NCI-H345 (cell line): ENCODE measurements around the gene RASSF3.
"Not testable (repeated sequence)": the region's sequence is repeated elsewhere in the genome, so short reads cannot be mapped to it uniquely, and the experiment has no call there.

Source experiments
- DNase-seq: peaks from one replicate; lab custom pipeline; 2025; lab: John Stamatoyannopoulos, UW

RASSF3 gene

DNA sequence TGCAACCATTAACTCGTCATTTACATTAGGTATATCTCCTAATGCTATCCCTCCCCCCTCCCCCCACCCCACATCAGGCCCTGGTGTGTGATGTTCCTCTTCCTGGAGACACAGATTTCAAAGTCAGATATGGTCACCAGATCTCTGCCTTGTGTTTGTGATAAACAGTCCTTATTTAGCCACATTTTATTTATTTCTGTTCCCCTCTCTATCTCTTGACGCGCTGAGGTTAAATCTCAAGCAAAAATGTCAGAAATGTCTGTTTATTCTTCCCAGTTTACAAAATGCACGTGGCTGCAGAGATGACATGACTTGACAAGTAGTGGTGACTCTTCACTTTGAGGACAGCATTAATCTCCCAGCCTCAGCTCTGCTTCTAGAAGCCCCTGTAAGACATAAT, 11.5 kb upstream of the RASSF3 start:
- DNase-seq, result no peak

DNA sequence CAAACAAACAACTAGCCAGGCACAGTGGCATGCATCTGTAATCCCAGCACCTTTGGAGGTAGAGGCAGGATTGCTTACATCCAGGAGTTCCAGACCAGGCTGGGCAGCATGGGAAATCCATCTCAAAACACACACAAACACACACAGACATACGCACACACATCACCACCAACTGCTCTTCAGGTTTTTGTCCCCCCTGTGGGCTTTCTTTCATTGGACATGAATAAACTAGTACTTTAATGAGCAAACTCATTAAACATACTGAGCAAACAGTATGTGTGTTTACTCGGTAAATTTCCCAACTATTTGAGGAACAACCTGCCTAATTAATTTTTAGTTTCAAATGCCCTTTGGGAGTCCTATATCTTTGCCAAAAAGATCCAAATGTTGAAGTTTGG, 10.1 kb upstream of the RASSF3 start:
- peak; percentile 76 for DNase-seq

DNA sequence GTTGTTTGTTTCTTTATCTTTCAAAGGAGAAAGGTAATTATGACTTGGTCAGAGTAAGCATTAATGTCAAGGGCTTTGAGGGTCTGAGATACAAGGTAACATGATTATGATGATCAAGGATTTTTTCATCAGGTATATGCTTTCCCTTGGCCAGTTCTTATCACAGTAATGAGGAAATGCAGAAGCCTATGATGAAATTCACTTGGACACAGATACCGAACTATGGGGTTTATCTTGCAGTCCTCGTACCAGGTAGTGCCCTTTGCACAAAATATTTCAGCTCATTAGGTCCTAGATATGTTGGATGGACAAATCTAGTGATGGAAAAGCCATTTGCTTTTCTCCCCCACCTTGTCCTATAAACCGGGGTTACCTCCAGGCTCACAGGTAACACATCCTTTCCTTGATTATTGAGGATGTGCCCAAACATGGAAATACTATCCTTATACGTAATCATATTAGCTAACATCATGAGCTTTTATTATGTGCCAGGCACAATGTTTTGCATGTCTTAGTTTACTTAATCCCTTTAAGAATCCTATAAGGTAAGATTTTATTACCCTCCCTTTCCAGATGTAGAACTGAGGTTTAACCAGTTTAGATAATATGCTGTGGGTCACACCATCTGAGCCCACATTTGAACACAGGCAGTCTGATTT, 7.0 kb upstream of the RASSF3 start:
- no peak for DNase-seq

DNA sequence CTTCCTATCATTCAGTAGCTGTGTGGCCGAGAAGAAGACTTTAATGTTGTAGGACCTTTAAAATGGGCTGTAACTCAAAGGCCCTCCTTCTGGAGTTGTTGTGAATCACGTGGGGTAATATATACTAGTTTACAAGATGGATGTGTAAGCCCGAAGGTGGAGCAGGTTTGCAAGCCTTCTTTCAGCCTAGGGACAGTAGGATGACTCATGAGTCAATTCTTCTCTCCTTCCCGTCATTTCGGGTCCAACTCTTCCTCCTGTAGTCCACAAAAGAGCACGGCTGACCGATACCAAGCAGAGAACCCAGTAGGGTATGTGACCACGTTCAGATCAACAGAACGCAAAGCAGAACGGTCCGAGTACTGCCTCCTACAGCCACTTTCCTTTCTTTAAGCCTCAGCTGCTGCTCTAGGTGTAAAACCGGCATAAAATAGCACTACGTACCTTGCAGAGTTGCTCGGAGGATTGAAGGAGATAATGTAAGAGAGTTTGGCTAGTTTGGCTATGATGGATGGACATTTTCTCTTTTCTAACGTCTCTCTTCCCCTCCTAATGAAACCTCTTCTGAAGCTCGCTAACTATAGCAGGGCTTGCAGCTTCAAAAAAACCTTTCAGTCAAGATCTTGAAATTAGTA, 1.3 kb upstream of the RASSF3 start:
- DNase-seq, result no peak

DNA sequence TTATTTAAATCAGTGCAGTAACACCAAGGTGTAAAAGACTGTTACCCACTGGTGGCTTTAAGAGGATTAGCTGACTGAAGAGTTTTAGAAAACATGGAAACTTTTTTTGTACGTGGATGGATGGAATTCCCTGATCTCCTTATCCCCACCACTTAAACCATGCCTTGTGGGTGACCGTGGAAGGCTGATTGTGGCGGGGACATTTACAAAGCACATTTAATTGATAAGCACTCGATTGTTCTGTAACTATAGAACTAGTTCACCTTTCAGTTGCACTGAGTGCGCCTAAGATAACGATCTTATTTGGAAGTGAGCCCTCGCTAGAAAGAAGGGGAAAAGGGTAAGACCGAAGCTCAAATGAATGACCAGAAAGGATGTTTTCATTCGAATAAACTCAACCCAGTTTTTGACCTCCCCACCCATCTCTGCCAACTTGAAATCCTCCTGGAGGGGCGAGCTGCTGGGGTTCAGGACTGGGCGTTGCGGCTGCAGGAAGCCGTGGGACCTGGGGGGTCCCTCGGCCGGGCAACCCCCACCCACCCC, 688 bp upstream of the RASSF3 start:
- DNase-seq, result peak; percentile 22

DNA sequence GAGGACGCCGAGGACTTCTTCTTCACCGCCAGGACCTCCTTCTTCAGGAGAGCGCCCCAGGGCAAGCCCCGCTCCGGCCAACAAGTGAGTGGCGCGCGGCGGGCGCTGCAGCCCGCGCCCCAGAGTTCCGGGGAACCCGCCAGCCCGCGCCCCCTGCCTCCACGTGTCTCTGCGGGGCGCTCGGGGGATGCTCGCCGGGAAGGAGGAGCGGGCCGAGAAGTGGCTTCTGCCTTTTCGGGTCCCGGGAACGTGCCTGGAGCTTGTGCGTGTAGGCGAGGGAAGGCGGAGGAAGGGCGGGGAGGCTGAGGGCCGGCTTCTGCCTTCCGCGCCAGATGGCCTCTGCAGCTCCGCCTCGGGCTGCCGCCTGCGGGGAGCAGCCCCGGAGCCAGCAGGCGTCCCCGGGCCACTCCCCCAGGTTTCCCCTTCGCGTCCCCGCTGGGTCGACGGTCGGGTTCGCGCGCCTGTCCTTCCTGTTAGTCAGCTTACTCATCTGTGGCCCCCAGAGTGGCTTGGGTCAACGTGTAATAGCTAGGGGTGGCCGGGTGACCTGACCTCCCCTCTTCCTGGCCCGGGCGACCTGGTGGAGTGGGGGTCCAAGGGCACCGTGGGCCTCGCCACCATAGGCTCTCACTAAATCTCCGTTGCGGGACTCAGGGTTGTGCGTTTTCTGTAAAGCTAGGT, 505 bp downstream of the RASSF3 start:
- DNase-seq, result peak; percentile 54

DNA sequence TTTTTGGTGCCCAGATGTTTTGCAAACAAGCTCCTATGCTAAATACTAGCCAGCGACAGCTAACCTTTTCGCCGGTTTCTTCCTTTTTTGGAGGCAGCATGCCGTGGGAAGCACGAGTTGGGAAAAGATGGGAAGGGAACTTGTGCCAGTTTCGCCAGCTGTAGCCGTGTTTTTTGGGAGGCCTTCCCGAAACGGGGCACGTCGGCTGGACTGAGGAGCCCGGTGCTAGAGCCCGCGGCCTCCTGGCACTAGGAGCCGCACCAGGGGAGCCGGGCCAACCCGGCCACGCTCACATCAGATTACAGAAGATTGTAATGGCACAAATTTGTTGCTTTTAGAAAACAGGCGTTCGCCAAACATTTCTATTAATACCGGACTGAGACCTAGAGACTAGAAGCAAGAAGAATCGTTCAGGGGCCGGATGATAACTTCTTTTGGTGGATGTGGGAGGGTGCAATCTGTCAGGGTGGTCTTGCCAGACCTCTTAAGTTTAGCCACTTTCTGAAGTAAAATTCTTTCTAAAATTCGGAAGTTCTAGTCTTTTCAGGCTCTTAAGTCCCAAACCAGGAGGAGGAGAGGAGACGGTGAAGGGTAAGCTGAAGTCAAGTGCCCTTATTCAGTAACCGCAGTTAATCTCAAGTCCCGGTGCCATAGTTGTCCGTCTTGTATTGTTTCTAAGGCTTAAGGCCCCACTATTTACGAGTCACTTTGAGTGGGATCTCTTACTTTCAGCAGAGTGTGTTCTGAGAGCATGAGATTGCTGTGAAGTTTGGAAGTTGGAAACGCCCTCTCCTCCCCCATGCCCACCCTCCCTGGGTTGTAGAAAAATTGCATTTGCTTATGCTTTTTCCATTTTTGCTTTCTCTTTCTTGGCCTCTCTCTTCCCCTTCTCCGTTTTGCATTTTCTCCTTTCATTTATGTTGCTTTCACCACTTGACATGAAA, 1.3 kb downstream of the RASSF3 start:
- peak; percentile 26 for DNase-seq

DNA sequence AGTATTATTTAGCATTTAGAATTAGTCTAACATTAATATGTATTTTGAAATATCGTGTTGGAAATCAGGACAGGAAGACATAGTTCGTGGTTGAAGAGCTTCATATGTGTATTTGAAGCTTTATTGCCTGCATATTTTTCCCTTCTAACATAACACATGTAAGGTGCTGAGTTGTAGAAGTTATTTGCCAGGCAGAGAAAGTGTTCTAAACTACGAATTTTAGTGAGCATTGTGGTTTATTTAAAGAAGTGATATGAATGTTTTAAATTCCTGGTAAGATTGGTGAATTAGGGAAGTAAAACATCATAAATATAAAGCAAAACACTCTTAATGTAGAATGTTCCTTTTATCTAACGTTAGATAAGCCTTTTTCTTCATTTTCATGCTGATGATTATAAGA, 2.5 kb downstream of the RASSF3 start:
- DNase-seq, result no peak

DNA sequence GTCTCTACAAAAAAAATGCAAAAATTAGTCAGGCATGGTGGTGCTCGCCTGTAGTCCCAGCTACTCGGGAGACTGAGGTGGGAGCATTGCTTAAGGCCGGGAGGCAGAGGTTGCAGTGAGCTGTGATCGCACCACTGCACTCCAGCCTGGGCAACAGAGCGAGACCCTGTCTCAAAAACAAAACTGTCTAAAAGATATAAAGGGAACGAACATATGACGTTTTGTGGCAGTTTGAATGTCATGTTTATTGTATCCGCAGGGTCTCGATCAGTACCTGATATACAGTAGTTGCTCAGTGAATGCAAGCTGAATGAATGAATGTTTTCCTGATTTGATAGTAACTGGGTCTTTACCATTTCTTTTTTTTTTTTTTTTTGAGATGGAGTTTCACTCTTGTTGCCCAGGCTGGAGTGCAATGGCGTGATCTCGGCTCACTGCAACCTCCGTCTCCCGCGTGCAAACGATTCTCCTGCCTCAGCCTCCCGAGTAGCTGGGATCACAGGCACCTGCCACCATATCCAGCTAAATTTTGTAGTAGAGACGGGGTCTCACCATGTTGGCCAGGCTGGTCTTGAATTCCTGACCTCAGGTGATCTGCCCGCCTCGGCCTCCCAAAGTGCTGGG, 3.6 kb downstream of the RASSF3 start:
- DNase-seq, result not testable (repeated sequence)

DNA sequence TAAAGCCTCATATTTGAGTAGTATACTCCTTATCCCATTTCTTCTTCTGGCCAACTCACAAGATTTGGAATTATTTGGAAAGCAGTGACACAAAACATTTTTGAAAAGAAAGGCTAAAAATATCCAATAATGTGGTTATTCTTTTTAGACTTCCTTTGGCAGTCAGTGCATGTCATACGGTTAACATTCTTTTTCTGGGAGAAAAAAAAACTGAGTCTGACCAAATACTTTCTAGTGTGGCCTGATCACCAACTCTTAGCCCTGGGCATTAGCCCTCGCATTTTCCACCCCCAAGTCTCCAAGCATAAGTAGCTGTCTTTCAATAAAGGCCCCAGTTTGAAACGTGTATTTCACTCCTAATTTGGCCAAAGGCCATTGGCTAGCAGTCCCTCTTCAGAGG, 5.9 kb downstream of the RASSF3 start:
- DNase-seq, result no peak

DNA sequence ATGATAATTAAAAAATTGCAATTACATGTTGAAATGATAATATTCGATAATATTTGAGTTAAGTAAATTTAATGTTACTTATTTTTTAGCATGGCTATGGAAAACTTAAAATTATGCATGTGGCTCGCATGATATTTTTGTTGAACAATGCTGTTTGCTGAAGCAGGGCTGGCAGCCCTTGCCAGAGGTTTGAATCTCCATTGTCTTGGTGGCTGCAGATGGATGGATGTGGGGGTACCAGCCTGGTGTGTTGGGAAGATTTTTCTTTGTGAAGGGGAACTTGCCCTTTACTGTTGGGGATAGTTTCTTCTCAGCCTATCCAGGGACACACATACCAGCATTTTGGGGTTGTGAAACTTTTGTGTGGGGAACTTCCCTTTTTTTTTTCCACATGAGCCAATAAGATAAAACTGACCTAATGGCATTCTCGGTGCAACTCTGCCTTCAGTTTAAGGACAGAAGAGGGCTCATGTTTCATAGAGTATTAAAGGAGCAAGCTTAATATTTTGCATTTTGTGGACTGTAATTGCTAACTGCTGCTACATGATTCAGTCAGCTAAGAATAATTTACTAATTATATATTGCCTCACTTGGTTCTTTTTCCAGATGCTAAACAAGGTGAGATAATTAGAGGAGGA, 8.8 kb downstream of the RASSF3 start:
- DNase-seq, result no peak

DNA sequence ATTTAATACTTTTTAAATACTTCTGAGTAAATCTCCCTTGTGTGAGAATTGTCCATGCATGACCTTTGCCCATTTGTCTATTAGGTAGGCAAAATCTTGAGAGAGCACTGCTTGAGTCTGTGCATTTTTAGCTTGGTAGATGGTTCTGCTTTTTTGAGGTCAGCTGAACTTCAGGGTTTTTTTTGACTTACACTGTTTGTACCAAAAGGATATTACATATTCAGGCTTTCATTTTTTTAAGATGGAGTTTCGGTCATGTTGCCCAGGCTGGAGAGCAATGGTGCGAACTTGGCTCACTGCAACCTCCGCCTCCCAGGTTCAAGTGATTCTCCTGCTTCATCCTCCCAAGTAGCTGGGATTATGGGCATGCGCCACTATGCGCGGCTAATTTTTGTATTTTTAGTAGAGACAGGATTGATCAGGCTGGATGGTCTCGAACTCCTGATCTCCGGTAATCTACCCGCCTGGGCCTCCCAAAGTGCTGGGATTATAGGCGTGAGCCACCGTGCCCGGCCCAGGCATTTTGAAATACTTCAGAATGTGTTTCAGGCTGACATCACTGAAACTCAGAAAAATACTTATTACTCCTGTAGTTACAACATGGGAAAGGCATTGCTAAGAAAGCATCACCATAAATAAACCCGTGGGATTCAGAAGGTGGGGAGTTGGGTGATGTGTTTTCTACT, 11.1 kb downstream of the RASSF3 start:
- DNase-seq, result no peak

DNA sequence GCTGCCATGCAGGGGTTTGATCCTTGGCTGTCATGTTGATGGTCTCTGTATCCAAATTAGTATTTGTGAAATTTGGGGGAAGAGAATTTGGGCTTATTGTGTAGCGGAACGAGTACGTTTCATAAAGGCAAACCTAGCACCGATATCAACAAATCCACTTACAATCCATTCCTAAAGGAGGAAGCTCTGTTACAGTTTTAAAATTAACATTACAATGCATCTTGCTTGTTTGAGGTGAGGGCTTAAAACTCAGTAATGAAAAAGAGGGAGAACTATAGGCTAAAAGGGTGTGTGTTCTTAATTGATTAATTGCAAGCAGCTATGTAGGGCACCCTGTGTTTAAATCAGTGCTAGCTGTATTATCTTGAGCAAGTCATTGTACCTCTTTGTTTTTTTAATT, 13.7 kb downstream of the RASSF3 start:
- no peak for DNase-seq

DNA sequence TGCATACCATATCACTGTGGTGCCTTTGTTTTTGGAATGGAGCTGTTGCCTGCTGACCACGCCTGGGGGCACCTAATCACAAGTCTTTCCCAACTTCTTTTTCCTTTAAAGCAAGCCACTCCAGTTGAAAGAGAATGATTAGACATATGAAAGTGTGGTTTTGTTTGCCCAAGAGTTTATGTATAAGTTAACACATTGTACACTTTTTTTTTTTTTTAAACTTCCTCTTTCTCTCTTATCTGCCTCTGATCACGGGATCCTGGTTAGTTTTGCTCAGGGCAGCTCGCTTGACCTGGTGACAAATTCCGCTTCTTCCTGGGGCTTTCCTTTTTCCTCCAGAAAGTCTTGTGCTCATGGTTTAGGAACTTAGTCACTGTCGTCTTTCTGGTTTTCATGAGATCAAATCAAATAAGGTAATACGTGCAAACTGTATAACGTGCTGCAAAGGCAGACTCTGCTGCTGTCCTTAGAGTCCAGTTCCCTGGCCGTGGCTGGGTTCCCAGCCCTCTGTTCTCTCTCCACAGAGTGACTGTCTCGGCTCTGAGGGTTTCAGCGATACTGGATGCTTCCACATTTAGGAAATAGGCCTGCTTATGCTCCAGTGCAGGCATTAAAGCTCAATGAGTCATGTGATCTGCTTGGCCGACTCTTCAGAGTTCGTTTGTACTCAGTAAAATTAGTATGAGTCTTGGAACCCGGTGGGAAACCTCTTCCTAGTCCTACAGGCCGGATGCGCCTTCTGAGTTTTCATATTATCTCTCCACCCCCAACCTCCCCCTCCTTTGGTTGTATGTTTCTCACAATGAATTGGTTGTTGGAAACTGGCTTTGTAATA, 15.2 kb downstream of the RASSF3 start:
- no peak for DNase-seq

DNA sequence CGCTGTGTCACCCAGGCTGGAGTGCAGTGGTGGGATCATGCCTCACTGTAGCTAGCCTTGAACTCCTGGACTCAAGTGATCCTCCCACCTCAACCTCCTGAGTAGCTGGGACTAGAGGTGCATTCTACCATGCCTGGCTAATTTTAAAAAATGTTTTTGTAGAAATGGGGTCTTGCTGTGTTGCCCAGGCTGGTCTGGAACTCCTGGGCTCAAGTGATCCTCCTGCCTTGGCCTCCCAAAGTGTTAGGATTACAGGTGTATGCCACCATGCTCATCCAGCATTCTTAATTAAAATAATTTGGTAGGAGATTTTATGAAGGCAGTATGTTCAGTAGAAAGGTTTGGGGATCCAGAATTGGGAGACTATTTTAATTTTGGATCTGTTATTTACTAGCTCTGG, 16.3 kb downstream of the RASSF3 start:
- DNase-seq, result not testable (repeated sequence)

DNA sequence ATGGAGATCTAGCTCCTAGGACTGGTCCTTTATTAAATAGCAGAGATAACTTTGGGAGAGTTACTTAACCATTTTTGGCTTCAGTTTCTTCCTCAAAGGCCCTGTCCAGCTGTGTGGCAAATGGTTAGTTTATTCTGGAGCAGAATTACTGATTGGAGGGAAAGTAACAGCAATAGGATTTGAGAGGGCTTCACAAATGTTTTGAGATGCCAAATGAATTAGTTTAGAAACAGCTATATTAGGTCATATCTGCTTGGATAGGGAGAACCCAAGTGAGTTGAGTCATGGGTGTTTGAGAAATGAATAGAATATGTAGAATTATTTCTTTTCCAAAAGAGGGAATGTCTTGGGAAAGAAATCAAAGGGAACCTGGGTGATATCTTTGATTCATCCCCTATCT, 17.5 kb downstream of the RASSF3 start:
- no peak for DNase-seq

DNA sequence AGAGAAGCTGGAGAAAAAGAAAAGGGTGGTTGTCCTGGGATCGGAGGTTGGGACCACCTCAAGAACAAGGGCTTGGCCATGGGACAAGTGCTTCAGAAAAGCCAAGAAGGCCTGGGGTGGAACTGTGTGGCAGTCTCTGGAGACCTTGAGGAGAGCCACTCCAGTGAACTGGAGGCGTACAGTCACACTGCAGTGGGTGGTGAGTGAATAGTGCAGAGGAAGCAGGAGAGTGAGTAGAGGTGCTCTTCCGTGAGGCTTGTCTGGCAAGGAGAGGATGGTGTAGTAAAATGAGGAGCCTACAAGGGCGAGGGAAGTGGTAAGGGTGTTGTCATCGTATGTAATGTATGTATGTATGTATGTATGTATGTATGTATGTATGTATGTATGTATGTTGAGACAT, 20.9 kb downstream of the RASSF3 start:
- DNase-seq, result no peak

DNA sequence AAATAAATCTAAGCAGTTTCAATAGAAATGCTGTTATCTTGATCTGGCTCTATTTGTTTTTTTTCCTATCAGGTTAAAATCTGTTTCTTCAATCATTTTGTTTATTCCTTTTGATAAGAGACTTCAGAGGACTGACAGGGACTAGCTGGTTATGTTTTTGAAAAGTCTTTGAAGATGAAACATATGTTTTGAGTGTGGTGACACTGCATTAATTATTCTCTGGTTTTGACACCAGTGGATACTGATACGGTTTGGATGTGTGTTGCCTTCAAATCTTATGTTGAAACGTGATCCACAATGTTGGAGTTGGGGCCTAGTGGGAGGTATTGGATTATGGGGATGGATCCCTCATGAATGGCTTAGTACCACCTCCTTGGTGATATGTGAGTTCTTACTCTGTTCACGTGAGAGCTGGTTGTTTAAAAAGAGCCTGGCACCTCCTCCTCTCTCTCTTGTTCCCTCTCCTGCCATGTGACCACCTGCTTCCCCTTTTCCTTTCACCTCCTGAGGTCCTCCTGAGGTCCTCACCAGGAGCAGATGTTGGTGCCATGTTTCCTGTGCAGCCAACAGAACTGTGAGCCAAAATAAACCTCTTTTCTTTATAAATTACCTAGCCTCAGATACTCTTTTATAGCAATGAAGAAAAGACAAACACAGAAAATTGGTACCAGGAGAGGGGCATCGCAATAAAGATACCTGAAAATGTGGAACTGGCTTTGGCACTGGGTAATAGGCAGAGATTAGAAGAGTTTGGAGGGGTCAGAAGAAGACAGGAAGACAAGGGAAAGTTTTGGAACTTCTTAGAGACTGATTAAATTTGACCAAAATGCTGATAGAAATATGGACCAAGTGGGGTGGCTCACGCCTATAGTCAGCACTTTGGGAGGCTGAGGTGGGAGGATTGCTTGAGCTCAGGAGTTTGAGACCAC, 23.0 kb downstream of the RASSF3 start:
- no peak for DNase-seq

DNA sequence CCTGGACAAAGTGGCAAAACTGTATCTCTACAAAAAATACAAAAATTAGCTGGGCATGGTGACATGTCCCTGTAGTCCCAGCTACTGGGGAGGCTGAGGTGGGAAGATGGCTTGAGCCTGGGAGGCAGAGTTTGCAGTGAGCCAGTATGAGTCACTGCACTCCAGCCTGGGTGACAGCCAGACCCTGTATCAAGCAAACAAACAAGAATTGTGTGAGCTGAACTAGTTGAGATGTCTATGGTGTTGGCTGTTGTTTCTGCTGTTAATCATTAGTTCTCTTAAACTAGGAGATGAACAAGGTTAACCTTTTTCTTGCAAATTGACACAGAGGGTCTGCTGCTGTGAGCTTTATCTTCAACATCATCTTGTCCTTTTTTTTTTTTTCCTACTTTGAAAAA, 23.6 kb downstream of the RASSF3 start:
- no peak for DNase-seq
